Central memory CD8-positive, alpha-beta T cell (primary cell): ENCODE data around the gene NEDD4.
"Not testable (repeated sequence)": the region's sequence is repeated elsewhere in the genome, so short reads cannot be mapped to it uniquely, and the experiment has no call there.

ENCODE experiments used
- ATAC-seq: fragments of 150-1000 bp; cut with Tn5 transposase; replicated peaks from 2 replicates; pipeline ENCODE4 v1.10.0; 2022; ENCODE audit warnings: mild to moderate bottlenecking, moderate FRiP score, moderate number of reproducible peaks; ENCODE audit not compliant: poor library complexity, severe bottlenecking; ENCODE audit errors: extremely low read depth
- DNase-seq, 2 donors: peaks; one replicate each; pipeline ENCODE4 v3.0.0; 2021; ENCODE audit warnings: low spot score in 2 of 2
- H3K27ac Mint-ChIP-seq: one replicate; pipeline ENCODE4 v1.8.0; 2022; ENCODE audit warnings: low read depth, mild to moderate bottlenecking, moderate library complexity, mixed read lengths
- H3K27me3 Mint-ChIP-seq: one replicate; pipeline ENCODE4 v1.8.0; 2022; ENCODE audit warnings: mixed read lengths
- H3K36me3 Mint-ChIP-seq: one replicate; pipeline ENCODE4 v1.8.0; 2022; ENCODE audit warnings: mild to moderate bottlenecking, moderate library complexity, mixed read lengths; ENCODE audit not compliant: insufficient read depth
- H3K4me1 Mint-ChIP-seq: one replicate; pipeline ENCODE4 v1.8.0; 2022; ENCODE audit warnings: mixed read lengths
- H3K4me3 Mint-ChIP-seq: one replicate; pipeline ENCODE4 v1.8.0; 2022; ENCODE audit warnings: mild to moderate bottlenecking, moderate library complexity, mixed read lengths
- H3K9me3 Mint-ChIP-seq: one replicate; pipeline ENCODE4 v1.8.0; 2022; ENCODE audit warnings: mixed read lengths

Gene NEDD4

DNA sequence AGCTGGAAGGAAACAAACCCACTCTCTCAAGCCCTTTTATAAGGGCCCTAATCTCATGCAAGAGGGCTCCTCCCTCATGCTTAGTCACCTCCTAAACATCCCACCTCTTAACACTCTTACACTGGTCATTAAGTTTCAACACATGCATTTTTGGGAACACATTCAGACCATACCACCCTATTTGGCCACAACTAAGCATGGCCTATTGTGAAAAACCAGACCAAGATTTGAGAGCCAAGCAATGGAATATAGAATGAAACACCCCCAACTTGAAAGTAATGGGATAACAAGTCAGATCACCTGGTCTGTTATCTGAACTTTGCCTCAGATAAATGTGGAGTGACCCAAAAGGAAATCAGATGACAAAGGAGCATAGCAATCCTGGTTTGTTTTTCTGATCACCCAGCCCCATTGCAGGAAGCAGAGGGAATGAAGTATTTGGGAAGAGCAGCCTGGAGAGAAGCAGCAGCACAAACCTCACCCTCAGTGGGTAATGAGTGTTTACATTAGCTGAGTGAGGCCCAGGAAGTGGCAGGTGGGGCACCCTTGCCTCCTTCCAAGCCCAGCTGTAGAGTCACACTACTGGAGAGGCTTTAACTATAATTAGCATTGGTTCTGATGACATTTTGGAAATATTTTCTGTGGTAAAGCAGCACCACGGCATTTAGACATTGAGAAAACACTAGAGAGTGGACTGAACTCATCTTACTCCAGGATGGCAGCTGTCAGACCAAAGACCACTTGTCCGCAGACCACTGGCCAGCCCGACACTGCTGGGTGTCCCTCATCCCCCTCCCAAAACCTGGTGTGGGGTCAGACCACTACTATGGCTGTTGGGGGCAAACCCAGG, 201.6 kb downstream of the NEDD4 start:
- Mint-ChIP-seq H3K9me3 (no peaks in the 10 kb centered on the region), H3K27me3 (peaks cover 25% of the 10 kb centered on the region), H3K4me1 (no peaks in the 10 kb centered on the region), H3K27ac (no peak overlapping the region), H3K36me3 (no peaks in the 10 kb centered on the region), H3K4me3 (no peak overlapping the region)
- DNase-seq: no peak
- ATAC-seq: no peak

GRCh38 chr15:55789066-55789660, 204.2 kb downstream of the NEDD4 start:
- no peak overlapping the region for H3K27ac Mint-ChIP-seq
- H3K9me3 Mint-ChIP-seq: no peaks in the 10 kb centered on the region
- DNase-seq: peak in 1 of 2 donors; percentile 23
- H3K4me3 Mint-ChIP-seq: no peak overlapping the region
- no peaks in the 10 kb centered on the region for H3K36me3 Mint-ChIP-seq
- peaks cover 32% of the 10 kb centered on the region for H3K27me3 Mint-ChIP-seq
- ATAC-seq: no peak
- H3K4me1 Mint-ChIP-seq: no peaks in the 10 kb centered on the region

DNA sequence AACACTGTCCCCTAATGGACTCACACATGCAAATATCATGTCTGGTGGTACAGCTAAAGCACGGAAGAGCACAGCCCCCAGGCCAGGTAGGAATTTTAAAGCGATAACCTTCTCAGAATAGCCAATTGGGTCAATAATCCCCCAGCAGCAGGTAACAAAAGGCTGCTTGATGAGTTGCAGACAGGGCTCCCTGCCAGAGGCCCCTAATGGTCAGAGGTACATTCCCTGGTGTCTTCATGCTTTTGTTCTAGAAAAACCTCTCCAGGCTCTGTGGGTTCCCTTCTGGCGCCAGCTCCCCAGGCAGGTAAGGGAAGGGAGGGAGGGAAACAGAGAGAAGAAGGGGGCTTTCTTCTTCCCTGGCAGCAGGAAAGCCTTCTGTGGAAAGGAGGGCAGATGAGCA, 207.1 kb downstream of the NEDD4 start:
- no peak overlapping the region for H3K4me3 Mint-ChIP-seq
- H3K27ac Mint-ChIP-seq: no peak overlapping the region
- H3K27me3 Mint-ChIP-seq: peaks cover 50% of the 10 kb centered on the region
- no peaks in the 10 kb centered on the region for H3K4me1 Mint-ChIP-seq
- H3K9me3 Mint-ChIP-seq: no peaks in the 10 kb centered on the region
- no peaks in the 10 kb centered on the region for H3K36me3 Mint-ChIP-seq
- no peak for DNase-seq
- ATAC-seq: no peak

DNA sequence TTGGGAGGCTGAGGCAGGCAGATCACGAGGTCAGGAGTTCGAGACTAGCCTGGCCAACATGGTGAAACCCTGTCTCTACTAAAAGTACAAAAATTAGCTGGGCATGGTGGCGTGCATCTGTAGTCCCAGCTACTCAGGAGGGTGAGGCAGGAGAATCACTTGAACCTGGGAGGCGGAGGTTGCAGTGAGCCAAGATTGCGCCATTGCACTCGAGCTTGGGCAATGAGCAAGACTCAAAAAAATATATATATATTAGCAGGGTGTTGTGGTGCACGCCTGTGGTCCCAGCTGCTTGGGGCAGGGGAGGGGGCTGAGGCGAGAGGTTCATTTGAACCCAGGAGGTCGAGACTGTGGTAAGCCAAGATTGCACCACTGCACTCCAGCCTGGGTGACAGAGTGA, 207.8 kb downstream of the NEDD4 start:
- not testable (repeated sequence) for H3K9me3 Mint-ChIP-seq, H3K36me3 Mint-ChIP-seq, H3K27ac Mint-ChIP-seq, DNase-seq, H3K4me1 Mint-ChIP-seq, H3K4me3 Mint-ChIP-seq, ATAC-seq
- H3K27me3 Mint-ChIP-seq: peaks cover 51% of the 10 kb centered on the region

DNA sequence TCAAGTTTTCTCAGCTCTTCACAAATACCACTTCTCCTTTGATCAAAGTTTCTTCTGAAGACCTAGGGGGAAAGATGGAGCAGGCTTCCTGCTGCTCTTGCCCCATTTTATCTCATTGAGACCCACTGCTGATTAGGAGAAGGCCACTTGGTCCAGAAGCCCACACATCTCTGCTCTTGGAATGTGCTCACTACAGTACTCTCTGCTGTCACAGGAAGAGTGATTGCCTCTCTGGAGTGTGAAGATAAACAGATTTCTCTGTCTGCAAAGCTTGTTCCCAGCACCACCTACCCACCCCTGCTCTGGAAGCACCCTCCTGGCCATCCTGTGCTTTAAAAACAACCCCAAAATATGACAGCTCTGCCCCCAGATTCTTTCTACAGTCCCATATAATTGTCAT, 209.1 kb downstream of the NEDD4 start:
- Mint-ChIP-seq H3K36me3 (no peaks in the 10 kb centered on the region), H3K27ac (no peak overlapping the region), H3K4me3 (no peak overlapping the region), H3K4me1 (no peaks in the 10 kb centered on the region), H3K27me3 (peaks cover 64% of the 10 kb centered on the region), H3K9me3 (no peaks in the 10 kb centered on the region)
- ATAC-seq (no peak), DNase-seq (no peak)

- peaks cover 75% of the 10 kb centered on the region for H3K27me3 Mint-ChIP-seq
- H3K36me3 Mint-ChIP-seq: no peaks in the 10 kb centered on the region
- no peaks in the 10 kb centered on the region for H3K9me3 Mint-ChIP-seq
- no peak for DNase-seq
- H3K27ac Mint-ChIP-seq: no peak overlapping the region
- H3K4me3 Mint-ChIP-seq: no peak overlapping the region
- H3K4me1 Mint-ChIP-seq: no peaks in the 10 kb centered on the region
- no peak for ATAC-seq
These were observed 210.5 kb downstream of the NEDD4 start for GRCh38 chr15:55782901-55783300.

GRCh38 chr15:55780292-55780691, 213.1 kb downstream of the NEDD4 start:
- no peaks in the 10 kb centered on the region for H3K9me3 Mint-ChIP-seq
- peaks cover 2% of the 10 kb centered on the region for H3K36me3 Mint-ChIP-seq
- H3K27me3 Mint-ChIP-seq: peaks cover 58% of the 10 kb centered on the region
- H3K4me1 Mint-ChIP-seq: no peaks in the 10 kb centered on the region
- no peak overlapping the region for H3K27ac Mint-ChIP-seq
- DNase-seq (no peak), ATAC-seq (no peak)
- no peak overlapping the region for H3K4me3 Mint-ChIP-seq

GRCh38 chr15:55778932-55779331, 214.5 kb downstream of the NEDD4 start:
- Mint-ChIP-seq H3K27me3 (peaks cover 49% of the 10 kb centered on the region), H3K4me1 (no peaks in the 10 kb centered on the region), H3K36me3 (peaks cover 2% of the 10 kb centered on the region), H3K27ac (no peak overlapping the region), H3K9me3 (no peaks in the 10 kb centered on the region), H3K4me3 (no peak overlapping the region)
- DNase-seq: no peak
- no peak for ATAC-seq
